Left cardiac atrium (tissue), 4 donors: ENCODE data around the gene MCCC2. TPM values are rescaled to one million over a fixed set of nuclear protein-coding genes. Genes with fewer than 3 reads are reported as not detected.
"Not testable (repeated sequence)": the region's sequence is repeated elsewhere in the genome, so short reads cannot be mapped to it uniquely, and the experiment has no call there.

Experiments used
- ATAC-seq, 2 donors: fragments of 200-7000 bp; cut with Tn5 transposase; one replicate each; pipeline ENCODE4 v1.9.1; 2020; ENCODE audit warnings: mild to moderate bottlenecking in 2 of 2, moderate library complexity in 2 of 2
- DNase-seq: peaks from one replicate; pipeline ENCODE4 v3.0.0-alpha.2; 2020
- intact Hi-C, 2 donors: fragments of 100-400 bp; cut with DNase I; formaldehyde crosslinking; loops; one replicate each; pipeline versions ENCODE4 v1.14.1 to v1.15.1; 2022 to 2023
- total RNA-seq, 2 donors: library from RNA; stranded (reverse); fragmentation: NEBNext Ultra II Directional; extraction: Animal tissue kit (Norgen Biotek cat#: 25700); gene quantifications; one replicate each; pipeline ENCODE4 v1.2.1, GENCODE V29; 2021
- donor health status: DM: no; HTN: yes; CAD: no.
- donor health status: DM: no; HTN: yes; CAD: no; lungs with severe emphysema.
- donor health status: DM: yes; HTN: yes; CAD: no.
- donor health status: Dilated cardiomyopathy.

Gene MCCC2
- total RNA-seq, 2 donors from 2014 or later: 52.5 to 54.8 TPM

- intact Hi-C loops, ATAC-seq, DNase-seq: not testable (repeated sequence)
These were observed 63.8 kb downstream of the MCCC2 start for GRCh38 chr5:71650940-71651339.

GRCh38 chr5:71651579-71651978 is 64.4 kb downstream of the MCCC2 start:
- DNase-seq (no peak), ATAC-seq (no peak)
- intact Hi-C loops: no loop called here

DNA sequence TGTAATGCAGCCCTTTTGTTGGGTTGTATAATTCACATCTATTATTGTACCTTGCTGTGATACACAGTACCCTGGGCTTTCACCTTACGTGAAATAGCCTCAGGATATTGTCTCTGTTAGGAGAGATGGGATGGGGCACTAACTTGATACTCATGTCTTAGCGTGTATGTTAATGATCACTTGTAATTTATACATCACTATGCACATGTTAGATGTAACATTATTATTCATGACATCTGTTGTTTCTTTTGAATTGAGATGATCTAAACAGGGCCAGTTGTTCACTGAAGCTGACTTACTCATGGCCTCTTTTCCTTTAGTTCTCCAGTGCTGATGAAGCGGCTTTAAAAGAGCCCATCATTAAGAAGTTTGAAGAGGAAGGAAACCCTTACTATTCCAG is 65.2 kb downstream of the MCCC2 start:
- intact Hi-C loops: no loop called here
- ATAC-seq: no peak
- no peak for DNase-seq

- intact Hi-C loops: no loop called here
- DNase-seq (no peak), ATAC-seq (peak; percentile 38 to 80)
These were observed 65.8 kb downstream of the MCCC2 start for GRCh38 chr5:71652803-71653543.

DNA sequence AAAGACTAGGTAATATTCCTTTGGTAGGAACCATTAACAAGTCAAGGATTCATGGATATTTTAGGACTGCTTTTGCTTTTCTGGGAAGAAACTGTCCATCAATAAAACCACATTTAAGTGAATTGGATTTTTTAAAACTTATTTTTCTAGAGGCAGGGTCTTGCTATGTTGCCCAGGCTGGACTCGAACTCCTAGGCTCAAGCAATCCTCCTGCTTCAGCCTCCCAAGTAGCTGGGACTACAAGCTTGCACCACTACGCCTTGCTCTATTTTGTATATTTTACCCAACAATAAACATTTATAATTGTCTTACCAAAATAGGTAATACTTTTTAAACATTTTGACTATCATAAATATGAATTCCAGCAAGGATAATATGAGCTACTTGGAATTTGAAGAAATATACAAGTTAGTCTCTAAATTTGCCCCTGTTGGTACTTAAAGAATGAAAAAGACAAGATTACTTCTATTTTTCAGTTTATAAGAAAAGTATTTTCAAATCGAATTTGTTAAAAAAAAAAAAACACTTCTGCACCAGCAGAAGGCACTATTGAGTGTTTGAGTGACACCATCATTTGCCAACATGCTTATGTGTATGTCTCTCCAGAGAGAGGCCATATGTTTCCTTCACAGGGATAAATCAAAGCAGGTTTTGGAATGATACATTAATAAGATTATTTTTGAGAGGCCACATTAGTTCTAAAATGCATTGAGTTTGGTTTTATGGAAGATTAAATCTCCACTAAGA is 71.9 kb downstream of the MCCC2 start:
- ATAC-seq (no peak), DNase-seq (no peak)
- intact Hi-C loops: no loop called here

GRCh38 chr5:71662381-71662780 is 75.2 kb downstream of the MCCC2 start:
- no peak for DNase-seq
- ATAC-seq: no peak
- intact Hi-C loops: no loop called here

GRCh38 chr5:71663191-71663969 is 76.2 kb downstream of the MCCC2 start:
- no peak for ATAC-seq
- DNase-seq: no peak
- intact Hi-C loops: no loop called here

GRCh38 chr5:71664615-71665014 is 77.5 kb downstream of the MCCC2 start:
- DNase-seq, ATAC-seq, intact Hi-C loops: not testable (repeated sequence)

DNA sequence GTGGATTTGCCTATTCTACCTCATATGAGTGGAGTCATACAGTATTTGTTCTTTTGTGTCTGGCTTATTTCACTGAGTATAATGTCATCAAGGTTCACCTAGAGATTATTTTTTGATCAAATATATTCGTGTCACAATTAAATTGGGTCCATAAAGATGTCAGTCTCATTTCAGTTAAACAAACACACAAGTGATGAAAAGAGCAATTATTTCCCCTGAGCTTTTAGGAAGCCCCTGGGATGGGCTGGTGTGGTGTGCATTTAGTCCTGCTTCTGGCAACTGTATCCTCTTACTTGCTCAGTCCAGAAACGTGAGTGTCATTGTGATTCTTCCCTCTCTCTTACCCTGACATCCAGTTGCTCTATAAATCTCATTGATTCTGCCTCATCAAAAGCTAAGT is 79.2 kb downstream of the MCCC2 start:
- ATAC-seq: no peak
- intact Hi-C loops: no loop called here
- no peak for DNase-seq

GRCh38 chr5:71677977-71678376 is 90.8 kb downstream of the MCCC2 start:
- DNase-seq: no peak
- ATAC-seq: no peak
- intact Hi-C loops: no loop called here

- intact Hi-C loops: no loop called here
- no peak for ATAC-seq
- DNase-seq: no peak
These were observed 92.6 kb downstream of the MCCC2 start for GRCh38 chr5:71679714-71680113.

DNA sequence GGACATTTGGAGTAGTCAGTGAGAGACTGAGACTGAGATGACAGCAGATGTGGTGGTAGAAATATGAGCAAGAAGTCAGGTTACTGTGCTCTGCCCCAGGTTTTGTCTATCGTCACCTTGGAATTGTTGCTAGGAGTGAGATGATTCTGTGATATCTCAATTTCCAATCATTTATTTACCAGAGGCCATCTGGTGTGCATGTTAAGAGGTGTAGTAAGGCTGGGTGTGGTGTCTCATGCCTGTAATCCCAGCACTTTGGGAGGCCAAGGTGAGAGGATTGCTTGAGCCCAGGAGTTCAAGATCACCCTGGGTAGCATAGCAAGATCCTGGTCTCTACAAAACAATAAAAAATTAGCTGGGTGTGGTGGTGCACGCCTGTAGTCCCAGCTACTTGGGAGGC is 93.4 kb downstream of the MCCC2 start:
- intact Hi-C loops: no loop called here
- no peak for DNase-seq
- no peak for ATAC-seq

DNA sequence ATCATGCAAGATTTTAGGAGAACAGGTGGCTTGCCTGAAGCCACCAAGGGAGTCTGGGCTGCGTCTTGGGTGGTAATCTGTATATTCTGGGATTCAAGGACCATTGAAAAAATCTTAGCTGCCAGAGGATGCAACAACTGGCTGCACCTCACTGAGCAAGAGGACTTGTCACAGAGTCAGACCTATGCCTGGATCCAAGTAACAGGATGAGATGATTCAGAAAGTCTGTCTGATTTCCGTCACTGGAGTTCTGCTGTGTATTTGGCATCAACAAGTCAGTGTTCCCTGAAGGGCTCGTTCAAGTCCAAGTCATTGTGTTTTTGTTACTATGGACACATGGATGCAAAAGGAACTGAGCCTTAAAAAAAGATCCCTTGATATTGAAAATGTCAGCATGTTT is 94.2 kb downstream of the MCCC2 start:
- ATAC-seq (no peak), DNase-seq (no peak)
- intact Hi-C loops: no loop called here

- intact Hi-C loops: no loop called here
- no peak for DNase-seq
These were observed 97.2 kb downstream of the MCCC2 start for GRCh38 chr5:71684309-71684708.

GRCh38 chr5:71693828-71694427 is 106.8 kb downstream of the MCCC2 start:
- ATAC-seq (no peak), DNase-seq (no peak)
- intact Hi-C loops: no loop called here

More at GRCh38 chr5:71684309-71684708, 97.2 kb downstream of the MCCC2 start:
- ATAC-seq: no peak

- intact Hi-C loops: no loop called here
- no peak for ATAC-seq
These were observed 107.9 kb downstream of the MCCC2 start for GRCh38 chr5:71695071-71695470.

GRCh38 chr5:71695595-71695994 is 108.5 kb downstream of the MCCC2 start:
- no peak for ATAC-seq
- intact Hi-C loops: no loop called here
- no peak for DNase-seq

More at GRCh38 chr5:71695071-71695470, 107.9 kb downstream of the MCCC2 start:
- no peak for DNase-seq

DNA sequence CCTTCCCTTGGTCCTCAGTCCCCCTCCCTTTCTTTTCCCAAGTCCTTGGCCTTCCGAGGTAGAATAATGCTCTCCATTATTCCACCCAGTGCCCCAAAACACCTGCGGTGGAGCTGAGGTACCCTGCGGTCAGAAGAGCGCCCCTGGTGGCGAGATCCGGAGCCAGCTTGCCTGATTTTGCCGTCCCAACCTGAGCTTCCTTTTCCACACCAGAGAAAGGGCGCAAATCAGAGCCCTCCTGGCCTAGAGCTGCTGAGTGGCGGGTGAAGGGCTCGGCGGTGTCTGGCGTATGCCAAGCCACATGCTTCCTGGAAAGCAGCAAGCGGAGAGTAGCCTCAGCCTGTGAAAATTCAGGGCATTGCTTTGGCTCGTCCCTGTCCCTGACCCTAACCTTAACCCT is 110.8 kb downstream of the MCCC2 start:
- ATAC-seq (peak; percentile 79 to 86), DNase-seq (peak; percentile 27)
- intact Hi-C loops: no loop called here

DNA sequence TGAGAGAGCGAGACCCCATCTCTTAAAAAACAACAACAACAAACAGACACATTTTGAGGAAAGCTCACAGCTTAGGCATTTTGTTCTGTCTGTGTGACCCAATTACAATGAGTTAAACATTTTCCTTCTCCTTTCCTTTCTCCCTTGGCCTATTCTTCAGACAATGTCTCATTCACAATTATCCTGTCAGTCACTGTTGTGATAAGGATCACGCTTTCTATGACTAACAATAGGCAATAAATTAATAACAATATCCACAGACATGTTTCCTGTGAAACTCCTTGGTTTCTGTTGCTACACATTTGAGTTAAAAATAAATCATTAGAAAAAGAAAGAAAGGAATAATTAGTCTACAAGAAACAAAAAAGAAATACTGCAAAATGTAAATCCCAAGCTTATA is 112.1 kb downstream of the MCCC2 start:
- DNase-seq (no peak), ATAC-seq (no peak)
- intact Hi-C loops: no loop called here

GRCh38 chr5:71699751-71700150 is 112.6 kb downstream of the MCCC2 start:
- intact Hi-C loops: no loop called here
- DNase-seq (no peak), ATAC-seq (no peak)
